ENCODE results near the gene C1orf232. TPM values are rescaled to one million over a fixed set of nuclear protein-coding genes. Genes with fewer than 3 reads are reported as not detected.

C1orf232 gene
- total RNA-seq, 1 experiment from 2014 or later = not detected

GRCh38 chr1:26175346-26175745 lies 6.6 kb upstream of the C1orf232 start:
- H3K9me3 Mint-ChIP-seq (ENCODE audit: unreplicated experiment) = no peaks in the 10 kb centered on the region
- no peaks in the 10 kb centered on the region for H3K27me3 Mint-ChIP-seq (ENCODE audit: insufficient read depth, unreplicated experiment)
- H3K27ac Mint-ChIP-seq (ENCODE audit: low read depth, unreplicated experiment) = no peak overlapping the region
- TF ChIP-seq CTCF (IDR thresholded peaks at IDR 0.05; ENCODE audit: unreplicated experiment) = no peak
- ChIA-PET POLR2A (interaction anchor here (4.6 kb wide), 1 partner anchor 60 kb away, joined by 50 read pairs; the partner anchor contains the start of gene CEP85), CTCF (interaction anchor here (2.3 kb wide), 1 partner anchor 59 kb away, joined by 9 read pairs; the partner anchor contains the start of gene CEP85)
- H3K36me3 Mint-ChIP-seq (ENCODE audit: insufficient read depth, unreplicated experiment) = peaks cover 6% of the 10 kb centered on the region
- H3K4me1 Mint-ChIP-seq (ENCODE audit: insufficient read depth, unreplicated experiment) = peaks cover 17% of the 10 kb centered on the region
- H3K4me3 Mint-ChIP-seq (ENCODE audit: unreplicated experiment) = no peak overlapping the region
- DNase-seq (ENCODE audit: unreplicated experiment) = no peak
- intact Hi-C loops (cut with micrococcal nuclease) = no loop called here
- no TSS peak for BruUV-seq (replicated peaks)

GRCh38 chr1:26171084-26172072 lies 2.6 kb upstream of the C1orf232 start, which contains the start of gene ZNF593OS:
Gene ZNF593OS (minus strand): TSS chr1:26171832. CDS start chr1:26171661, 171 bp downstream.
- Mint-ChIP-seq H3K36me3 (ENCODE audit: insufficient read depth, unreplicated experiment) (no peaks in the 10 kb centered on the region), H3K4me3 (ENCODE audit: unreplicated experiment) (peak within 1 kb of the TSS; percentile 86), H3K4me1 (ENCODE audit: insufficient read depth, unreplicated experiment) (no peaks in the 10 kb centered on the region), H3K27ac (ENCODE audit: low read depth, unreplicated experiment) (peak within 1 kb of the TSS; percentile 93), H3K27me3 (ENCODE audit: insufficient read depth, unreplicated experiment) (no peaks in the 10 kb centered on the region), H3K9me3 (ENCODE audit: unreplicated experiment) (no peaks in the 10 kb centered on the region)
- CTCF ChIA-PET = interaction anchor here (0.5 to 2.1 kb wide), 5 partner anchors 62 to 690 kb away, joined by 3 to 6 read pairs (median 4); partner anchors contain the start of gene CEP85
- no TSS peak for BruUV-seq (replicated peaks)
- TF ChIP-seq CTCF (IDR thresholded peaks at IDR 0.05; ENCODE audit: unreplicated experiment) = no peak
- intact Hi-C loops (cut with micrococcal nuclease) = no loop called here
- DNase-seq (ENCODE audit: unreplicated experiment) = no peak
- POLR2A ChIA-PET = interaction anchor here (0.9 to 3.6 kb wide), 2 partner anchors 63 to 151 kb away, joined by 4 to 18 read pairs; partner anchors contain the start of gene CEP85

- ChIA-PET POLR2A (interaction anchor here (0.9 to 1.8 kb wide), 13 partner anchors 8 to 262 kb away, joined by 3 to 27 read pairs (median 4); partner anchors contain the start of genes CEP85, DHDDS, PDIK1L and SH3BGRL3), CTCF (interaction anchor here (0.6 to 2.8 kb wide), 21 partner anchors 9 to 331 kb away, joined by 3 to 20 read pairs (median 4); partner anchors contain the start of gene CEP85)
- H3K27ac Mint-ChIP-seq (ENCODE audit: low read depth, unreplicated experiment) = peak overlapping the region; percentile 93
- H3K4me3 Mint-ChIP-seq (ENCODE audit: unreplicated experiment) = peak overlapping the region; percentile 86
- H3K9me3 Mint-ChIP-seq (ENCODE audit: unreplicated experiment) = no peaks in the 10 kb centered on the region
- TF ChIP-seq CTCF (IDR thresholded peaks at IDR 0.05; ENCODE audit: unreplicated experiment) = no peak
- H3K27me3 Mint-ChIP-seq (ENCODE audit: insufficient read depth, unreplicated experiment) = no peaks in the 10 kb centered on the region
- H3K36me3 Mint-ChIP-seq (ENCODE audit: insufficient read depth, unreplicated experiment) = no peaks in the 10 kb centered on the region
- no peaks in the 10 kb centered on the region for H3K4me1 Mint-ChIP-seq (ENCODE audit: insufficient read depth, unreplicated experiment)
- intact Hi-C loops (cut with micrococcal nuclease) = no loop called here
- no TSS peak for BruUV-seq (replicated peaks)
- DNase-seq (ENCODE audit: unreplicated experiment) = no peak
Measured at GRCh38 chr1:26170472-26170821, 1.7 kb upstream of the C1orf232 start.
